SK-N-SH treated with all-trans-retinoic acid at 6 μM for 48 hours (cell line): ENCODE data around the gene MCAT.

Experiments
- BACH2 ChIP-seq: fragments of 250-450 bp; sonication (Bioruptor Pico); IDR thresholded peaks from 2 replicates; pipeline ENCODE4 v1.9.0; 2021; ENCODE audit warnings: mild to moderate bottlenecking, borderline replicate concordance
- CREB5 ChIP-seq: fragments of 250-450 bp; sonication (Bioruptor Pico); IDR thresholded peaks from 2 replicates; pipeline ENCODE4 v1.5.1; 2020; ENCODE audit warnings: low read depth, mild to moderate bottlenecking, moderate library complexity
- ISL1 ChIP-seq: fragments of 250-450 bp; sonication (Bioruptor Pico); IDR thresholded peaks from 2 replicates; pipeline ENCODE4 v2.1.2; 2022; ENCODE audit warnings: mild to moderate bottlenecking, moderate library complexity
- PATZ1 ChIP-seq: fragments of 250-450 bp; sonication (Bioruptor Pico); IDR thresholded peaks from 2 replicates; pipeline ENCODE4 v1.8.0; 2020; ENCODE audit warnings: mild to moderate bottlenecking, moderate library complexity, borderline replicate concordance
- ZFP30 ChIP-seq: fragments of 450-650 bp; formaldehyde crosslinking; IDR thresholded peaks from 2 replicates; pipeline ENCODE4 v1.5.0; 2022; ENCODE audit warnings: mild to moderate bottlenecking, moderate library complexity
- ZNF8 ChIP-seq: fragments of 450-650 bp; formaldehyde crosslinking; IDR thresholded peaks from 2 replicates; pipeline ENCODE4 v1.5.0; 2020; ENCODE audit warnings: mild to moderate bottlenecking, moderate library complexity

- no peak for TF ChIP-seq BACH2 (CRISPR knock-in tag)
- TF ChIP-seq ZFP30 (CRISPR knock-in tag) = no peak
- TF ChIP-seq CREB5 (CRISPR knock-in tag) = no peak
- TF ChIP-seq ISL1 = no peak
- no peak for TF ChIP-seq PATZ1 (CRISPR knock-in tag)
- TF ChIP-seq ZNF8 (CRISPR knock-in tag) = no peak
These were observed 7.6 kb downstream of the MCAT start for GRCh38 chr22:43135565-43135964.
